ENCODE measurements around the gene TMEM121.
A peak's percentile ranks its signal among the peaks of the same experiment; 100 is the strongest.

Gene TMEM121

DNA sequence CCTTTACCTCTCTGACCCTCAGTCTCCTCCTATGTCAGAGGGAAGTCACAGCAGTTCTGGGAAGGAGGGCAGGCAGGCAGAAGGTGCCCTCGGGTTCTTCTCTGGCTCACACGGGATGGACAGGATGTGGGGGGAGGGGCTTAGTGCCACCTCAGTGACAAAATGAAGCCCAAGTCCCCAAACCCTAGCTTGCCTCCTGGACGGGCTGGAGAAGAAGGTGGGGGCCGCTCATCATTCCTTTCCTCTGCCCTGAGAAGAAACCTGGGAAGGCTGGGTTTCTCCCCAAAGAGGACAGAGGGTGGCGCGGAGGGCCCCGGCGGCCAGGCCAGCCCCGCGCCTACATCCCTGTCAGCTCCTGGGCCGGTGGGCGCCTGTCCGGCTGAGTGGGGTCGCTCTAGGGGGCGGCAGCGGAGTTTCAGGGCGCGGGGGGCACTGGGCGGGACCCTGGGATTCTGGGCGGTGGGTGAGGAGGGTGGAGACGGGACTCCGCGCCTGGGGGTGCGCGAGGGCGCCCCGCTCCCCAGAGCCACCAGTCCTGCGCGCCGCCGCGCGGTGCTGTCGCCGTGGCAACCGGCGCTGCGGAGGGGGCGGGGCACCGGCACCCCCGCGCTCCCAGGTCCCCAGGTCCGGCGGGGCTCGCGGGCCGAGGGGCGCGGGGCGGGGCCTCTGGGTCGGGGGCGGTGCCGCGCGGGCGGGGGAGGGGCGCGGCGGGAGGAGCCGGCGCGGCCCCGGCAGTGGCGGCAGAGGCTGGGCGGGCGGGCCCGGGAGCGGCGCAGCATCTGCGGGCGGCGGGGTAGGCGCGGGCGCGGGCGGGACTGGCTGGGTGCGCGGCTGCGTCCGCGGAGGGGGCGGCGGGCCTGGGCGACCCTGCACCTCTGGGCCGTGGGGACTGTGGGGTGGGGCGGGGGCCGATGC, at the start of gene TMEM121:
Gene TMEM121, plus strand, starts transcription at position 723 of the 915 bp plus-strand sequence. CDS start 2,252 bp downstream, outside the sequence.
- peak in 1 of 2 donors; percentile 64 for DNase-seq
- H3K27me3 ChIP-seq: peaks cover 0 to 47% of the 10 kb centered on the region in 2 donors

DNA sequence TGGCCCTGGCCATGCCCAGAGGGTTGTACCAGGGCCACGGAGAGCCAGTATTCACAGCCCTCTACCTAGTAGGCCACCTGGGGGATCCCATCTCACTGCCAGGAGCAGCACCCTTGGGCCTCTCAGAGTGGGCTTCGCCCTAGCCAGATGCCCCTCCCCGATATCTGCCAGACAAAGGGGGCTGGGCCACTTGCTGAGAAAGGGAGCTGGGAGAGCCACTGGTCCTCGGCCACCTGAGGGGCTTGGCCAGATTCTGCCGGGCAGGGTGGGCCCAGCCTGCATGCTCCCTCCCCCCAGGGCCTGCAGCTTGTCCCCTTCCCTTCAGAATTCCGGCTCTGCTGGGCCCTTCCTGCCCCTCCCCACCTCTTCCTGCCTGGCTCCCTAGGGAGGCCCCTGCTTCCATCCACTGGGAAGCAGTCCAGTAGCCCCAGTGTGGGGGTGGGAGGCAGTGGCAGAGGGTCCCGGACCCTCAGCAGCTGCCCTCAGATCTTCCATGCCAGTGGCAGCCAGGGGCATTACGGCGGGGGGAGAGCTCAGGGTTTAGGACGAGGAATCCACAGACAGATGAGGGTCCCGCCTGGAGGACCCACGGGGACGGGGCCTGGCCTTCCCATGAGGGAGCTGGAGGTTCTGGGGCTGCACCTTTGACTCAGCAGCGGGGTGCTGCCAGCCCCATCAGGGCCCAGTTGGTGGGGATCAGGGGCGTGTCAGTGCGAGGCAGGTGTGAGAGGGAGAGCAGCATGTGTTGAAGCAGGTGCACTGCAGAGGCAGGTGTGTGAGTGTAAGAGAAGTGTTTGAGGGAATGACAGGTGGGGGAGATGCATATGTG, 49.3 kb upstream of the TMEM121 start:
- no peaks in the 10 kb centered on the region for H3K27me3 ChIP-seq
- H3K36me3 ChIP-seq: peaks cover 6 to 23% (median 14%) of the 10 kb centered on the region in 3 donors
- intact Hi-C loops (cut with DNase I; ENCODE audit: low total_unique reads): loop anchor here (10.0 kb wide), 1 partner anchor 722 kb away; the partner anchor contains the start of gene SIVA1
- H3K4me1 ChIP-seq: peaks cover 23 to 83% (median 71%) of the 10 kb centered on the region in 4 donors
- H3K27ac ChIP-seq: peak overlapping the region; percentile 97 to 98
- TF ChIP-seq, protein P1, sequence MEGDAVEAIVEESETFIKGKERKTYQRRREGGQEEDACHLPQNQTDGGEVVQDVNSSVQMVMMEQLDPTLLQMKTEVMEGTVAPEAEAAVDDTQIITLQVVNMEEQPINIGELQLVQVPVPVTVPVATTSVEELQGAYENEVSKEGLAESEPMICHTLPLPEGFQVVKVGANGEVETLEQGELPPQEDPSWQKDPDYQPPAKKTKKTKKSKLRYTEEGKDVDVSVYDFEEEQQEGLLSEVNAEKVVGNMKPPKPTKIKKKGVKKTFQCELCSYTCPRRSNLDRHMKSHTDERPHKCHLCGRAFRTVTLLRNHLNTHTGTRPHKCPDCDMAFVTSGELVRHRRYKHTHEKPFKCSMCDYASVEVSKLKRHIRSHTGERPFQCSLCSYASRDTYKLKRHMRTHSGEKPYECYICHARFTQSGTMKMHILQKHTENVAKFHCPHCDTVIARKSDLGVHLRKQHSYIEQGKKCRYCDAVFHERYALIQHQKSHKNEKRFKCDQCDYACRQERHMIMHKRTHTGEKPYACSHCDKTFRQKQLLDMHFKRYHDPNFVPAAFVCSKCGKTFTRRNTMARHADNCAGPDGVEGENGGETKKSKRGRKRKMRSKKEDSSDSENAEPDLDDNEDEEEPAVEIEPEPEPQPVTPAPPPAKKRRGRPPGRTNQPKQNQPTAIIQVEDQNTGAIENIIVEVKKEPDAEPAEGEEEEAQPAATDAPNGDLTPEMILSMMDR (IDR thresholded peaks at IDR 0.05): no peak
- DNase-seq: no peak
- H3K4me3 ChIP-seq: peak overlapping the region; percentile 76 to 88
- H3K9me3 ChIP-seq: no peaks in the 10 kb centered on the region

More for the DNA sequence above, at the start of gene TMEM121:
- TF ChIP-seq, protein P1 (IDR thresholded peaks at IDR 0.05): no peak
- Histone ChIP-seq H3K4me1 (peaks cover 0 to 39% (median 33%) of the 10 kb centered on the region in 4 donors), H3K36me3 (peaks cover 0 to 8% (median 4%) of the 10 kb centered on the region in 3 donors), H3K4me3 (peak within 1 kb of the TSS; percentile 54 to 67), H3K9me3 (no peaks in the 10 kb centered on the region), H3K27ac (peak within 1 kb of the TSS; percentile 26 to 41)
- intact Hi-C loops (cut with DNase I; ENCODE audit: low total_unique reads): loop anchor here (5.0 kb wide), 2 partner anchors 34 to 79 kb away; partner anchors contain the start of gene TEDC1

DNA sequence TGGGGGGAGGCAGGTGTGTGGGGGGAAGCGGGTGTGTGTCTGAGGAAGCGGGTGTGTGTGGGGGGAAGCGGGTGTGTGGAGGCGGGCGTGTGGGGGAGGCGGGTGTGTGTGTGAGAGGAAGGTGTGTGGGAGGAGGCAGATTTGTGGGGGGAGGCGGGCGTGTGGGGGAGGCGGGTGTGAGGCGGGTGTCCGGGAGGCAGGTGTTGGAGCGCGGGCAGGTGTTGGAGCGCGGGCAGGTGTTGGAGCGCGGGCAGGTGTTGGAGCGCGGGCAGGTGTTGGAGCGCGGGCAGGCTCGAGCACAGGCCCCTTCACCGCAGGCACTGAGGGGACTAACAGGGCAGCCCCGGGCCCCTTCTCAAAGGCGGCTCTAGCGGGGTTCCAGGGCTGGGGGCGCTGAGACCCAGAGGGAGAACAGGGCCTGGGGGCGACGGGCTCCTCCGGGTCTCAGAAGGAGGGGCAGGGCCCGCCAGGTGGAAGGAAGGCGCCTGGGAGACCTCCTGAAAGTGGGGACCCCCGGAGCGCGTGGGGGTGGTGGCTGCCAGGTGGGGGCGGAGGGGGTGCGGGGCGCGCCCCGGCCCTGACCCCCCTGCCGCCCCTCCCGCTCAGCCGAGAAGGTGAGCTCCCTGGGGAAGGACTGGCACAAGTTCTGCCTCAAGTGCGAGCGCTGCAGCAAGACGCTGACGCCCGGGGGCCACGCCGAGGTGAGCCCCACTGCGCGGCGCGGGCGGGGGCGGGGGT, 48.6 kb upstream of the TMEM121 start:
- peak overlapping the region; percentile 97 to 98 for H3K27ac ChIP-seq
- intact Hi-C loops (cut with DNase I; ENCODE audit: low total_unique reads): loop anchor here (10.0 kb wide), 1 partner anchor 723 kb away; the partner anchor contains the start of gene SIVA1
- peak overlapping the region; percentile 76 to 88 for H3K4me3 ChIP-seq
- peaks cover 23 to 83% (median 71%) of the 10 kb centered on the region in 4 donors for H3K4me1 ChIP-seq
- peaks cover 6 to 23% (median 14%) of the 10 kb centered on the region in 3 donors for H3K36me3 ChIP-seq
- no peaks in the 10 kb centered on the region for H3K9me3 ChIP-seq
- TF ChIP-seq, protein P1 (IDR thresholded peaks at IDR 0.05): no peak
- peak in 1 of 2 donors; percentile 66 for DNase-seq
- H3K27me3 ChIP-seq: no peaks in the 10 kb centered on the region

DNA sequence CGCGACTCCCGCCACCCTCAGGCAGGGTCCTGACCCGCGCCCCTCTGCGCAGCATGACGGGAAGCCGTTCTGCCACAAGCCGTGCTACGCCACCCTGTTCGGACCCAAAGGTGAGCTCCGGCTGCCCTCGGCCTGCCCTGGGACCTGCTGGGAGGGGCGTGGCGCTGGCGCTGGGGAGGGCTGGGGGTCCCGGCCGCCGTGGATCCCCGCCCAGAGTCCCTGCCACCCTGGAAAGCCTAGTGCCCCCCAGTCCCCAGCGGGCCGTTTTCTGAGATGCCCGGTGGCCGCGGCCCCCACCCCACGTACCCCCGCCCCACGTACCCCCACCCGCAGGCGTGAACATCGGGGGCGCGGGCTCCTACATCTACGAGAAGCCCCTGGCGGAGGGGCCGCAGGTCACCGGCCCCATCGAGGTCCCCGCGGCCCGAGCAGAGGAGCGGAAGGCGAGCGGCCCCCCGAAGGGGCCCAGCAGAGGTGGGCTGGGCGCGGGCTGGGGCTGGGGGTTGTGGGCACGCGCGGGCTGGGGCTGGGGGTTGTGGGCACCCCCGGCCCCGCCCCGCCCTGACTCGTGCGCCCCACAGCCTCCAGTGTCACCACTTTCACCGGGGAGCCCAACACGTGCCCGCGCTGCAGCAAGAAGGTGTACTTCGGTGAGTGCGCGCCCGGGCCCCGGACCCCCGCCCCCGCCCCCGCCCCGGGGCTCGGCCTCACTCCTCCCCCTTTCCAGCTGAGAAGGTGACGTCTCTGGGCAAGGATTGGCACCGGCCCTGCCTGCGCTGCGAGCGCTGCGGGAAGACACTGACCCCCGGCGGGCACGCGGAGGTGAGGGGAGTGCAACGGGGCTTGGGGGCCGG, 47.8 kb upstream of the TMEM121 start:
- Histone ChIP-seq H3K36me3 (peaks cover 6 to 23% (median 14%) of the 10 kb centered on the region in 3 donors), H3K27ac (peak overlapping the region; percentile 97 to 98), H3K27me3 (no peaks in the 10 kb centered on the region), H3K4me3 (no peak overlapping the region), H3K4me1 (peaks cover 25 to 83% (median 71%) of the 10 kb centered on the region in 4 donors), H3K9me3 (no peaks in the 10 kb centered on the region)
- intact Hi-C loops (cut with DNase I; ENCODE audit: low total_unique reads): loop anchor here (10.0 kb wide), 1 partner anchor 724 kb away; the partner anchor contains the start of gene SIVA1
- TF ChIP-seq, protein P1 (IDR thresholded peaks at IDR 0.05): no peak
- peak in 1 of 2 donors; percentile 67 for DNase-seq

All from tibial artery (tissue), 4 donors.